ENCODE results near the gene MYO1B.
A peak's percentile ranks its signal among the peaks of the same experiment; 100 is the strongest.

MYO1B gene

GRCh38 chr2:191228333-191228732 is 16.9 kb upstream of the MYO1B start:
- FAIRE-seq, result no peak

- FAIRE-seq, result no peak
Observed at GRCh38 chr2:191228861-191229260, 16.3 kb upstream of the MYO1B start.

GRCh38 chr2:191230174-191230573 is 15.0 kb upstream of the MYO1B start:
- no peak for FAIRE-seq

GRCh38 chr2:191231995-191232394 is 13.2 kb upstream of the MYO1B start:
- FAIRE-seq, result peak; percentile 98

- no peak for FAIRE-seq
Observed at GRCh38 chr2:191233533-191233932, 11.7 kb upstream of the MYO1B start.

GRCh38 chr2:191234376-191234775 is 10.8 kb upstream of the MYO1B start:
- no peak for FAIRE-seq

- FAIRE-seq, result no peak
Observed at GRCh38 chr2:191240871-191241270, 4.3 kb upstream of the MYO1B start.

GRCh38 chr2:191241418-191241817 is 3.8 kb upstream of the MYO1B start:
- no peak for FAIRE-seq

GRCh38 chr2:191243154-191243553 is 2.0 kb upstream of the MYO1B start:
- no peak for FAIRE-seq

GRCh38 chr2:191244350-191244749 is 854 bp upstream of the MYO1B start:
- no peak for FAIRE-seq

GRCh38 chr2:191245869-191246531 is 796 bp downstream of the MYO1B start:
- FAIRE-seq, result no peak

- no peak for FAIRE-seq
Observed at GRCh38 chr2:191246820-191247380, 1.7 kb downstream of the MYO1B start.

- FAIRE-seq, result no peak
Observed at GRCh38 chr2:191247381-191248057, 2.3 kb downstream of the MYO1B start.

- no peak for FAIRE-seq
Observed at GRCh38 chr2:191249156-191249813, 4.1 kb downstream of the MYO1B start.

GRCh38 chr2:191250400-191250799 is 5.2 kb downstream of the MYO1B start:
- FAIRE-seq, result no peak

GRCh38 chr2:191250986-191251385 is 5.8 kb downstream of the MYO1B start:
- no peak for FAIRE-seq

- no peak for FAIRE-seq
Observed at GRCh38 chr2:191252699-191253098, 7.5 kb downstream of the MYO1B start.

- no peak for FAIRE-seq
Observed at GRCh38 chr2:191253476-191253875, 8.3 kb downstream of the MYO1B start.

GRCh38 chr2:191255271-191255670 is 10.1 kb downstream of the MYO1B start:
- FAIRE-seq, result no peak

GRCh38 chr2:191255756-191256312 is 10.6 kb downstream of the MYO1B start:
- FAIRE-seq, result no peak

GRCh38 chr2:191257934-191258333 is 12.7 kb downstream of the MYO1B start:
- FAIRE-seq, result no peak

- FAIRE-seq, result no peak
Observed at GRCh38 chr2:191258996-191259395, 13.8 kb downstream of the MYO1B start.

- FAIRE-seq, result no peak
Observed at GRCh38 chr2:191262436-191262835, 17.2 kb downstream of the MYO1B start.
